Upper lobe of left lung (tissue), 4 donors: Measurements from ENCODE around the gene PCBP3.

Experiments
- EP300 ChIP-seq, 4 donors: sonication (generic); formaldehyde crosslinking; IDR thresholded peaks; one replicate each; pipeline ENCODE4 v1.5.1; 2017; ENCODE audit warnings: antibody characterized with exemption in 4 of 4, control low read depth in 2 of 4
- POLR2A ChIP-seq, 4 donors: fragments of 450-650 bp; IDR thresholded peaks; one replicate each; pipeline ENCODE4 v1.5.1; 2016 to 2017; ENCODE audit warnings: antibody characterized with exemption in 4 of 4, mild to moderate bottlenecking in 2 of 4
- POLR2AphosphoS5 ChIP-seq, 2 donors: sonication (generic); formaldehyde crosslinking; IDR thresholded peaks; one replicate each; pipeline ENCODE4 v1.5.1; 2017; ENCODE audit warnings: antibody characterized with exemption in 2 of 2
- TF ChIP-seq, protein P1 (sequence below), 6 experiments: fragments of 450-650 bp in 4 of 6; fragments of 200-600 bp in 2 of 6; sonication (generic) in 2 of 6; IDR thresholded peaks; one replicate each; pipeline ENCODE4 v1.5.1; 2016 to 2019; ENCODE audit warnings: antibody characterized with exemption in 6 of 6

GRCh38 chr21:45970674-45971615, 327.4 kb downstream of the PCBP3 start:
- TF ChIP-seq EP300 (IDR thresholded peaks at IDR 0.05) (no peak), POLR2AphosphoS5 (IDR thresholded peaks at IDR 0.05) (no peak), POLR2A (IDR thresholded peaks at IDR 0.05) (no peak)
- TF ChIP-seq, protein P1, sequence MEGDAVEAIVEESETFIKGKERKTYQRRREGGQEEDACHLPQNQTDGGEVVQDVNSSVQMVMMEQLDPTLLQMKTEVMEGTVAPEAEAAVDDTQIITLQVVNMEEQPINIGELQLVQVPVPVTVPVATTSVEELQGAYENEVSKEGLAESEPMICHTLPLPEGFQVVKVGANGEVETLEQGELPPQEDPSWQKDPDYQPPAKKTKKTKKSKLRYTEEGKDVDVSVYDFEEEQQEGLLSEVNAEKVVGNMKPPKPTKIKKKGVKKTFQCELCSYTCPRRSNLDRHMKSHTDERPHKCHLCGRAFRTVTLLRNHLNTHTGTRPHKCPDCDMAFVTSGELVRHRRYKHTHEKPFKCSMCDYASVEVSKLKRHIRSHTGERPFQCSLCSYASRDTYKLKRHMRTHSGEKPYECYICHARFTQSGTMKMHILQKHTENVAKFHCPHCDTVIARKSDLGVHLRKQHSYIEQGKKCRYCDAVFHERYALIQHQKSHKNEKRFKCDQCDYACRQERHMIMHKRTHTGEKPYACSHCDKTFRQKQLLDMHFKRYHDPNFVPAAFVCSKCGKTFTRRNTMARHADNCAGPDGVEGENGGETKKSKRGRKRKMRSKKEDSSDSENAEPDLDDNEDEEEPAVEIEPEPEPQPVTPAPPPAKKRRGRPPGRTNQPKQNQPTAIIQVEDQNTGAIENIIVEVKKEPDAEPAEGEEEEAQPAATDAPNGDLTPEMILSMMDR (IDR thresholded peaks at IDR 0.05), result peak; percentile 75 to 93 (median 88)
